ENCODE data around the gene C1GALT1C1L.

DNA sequence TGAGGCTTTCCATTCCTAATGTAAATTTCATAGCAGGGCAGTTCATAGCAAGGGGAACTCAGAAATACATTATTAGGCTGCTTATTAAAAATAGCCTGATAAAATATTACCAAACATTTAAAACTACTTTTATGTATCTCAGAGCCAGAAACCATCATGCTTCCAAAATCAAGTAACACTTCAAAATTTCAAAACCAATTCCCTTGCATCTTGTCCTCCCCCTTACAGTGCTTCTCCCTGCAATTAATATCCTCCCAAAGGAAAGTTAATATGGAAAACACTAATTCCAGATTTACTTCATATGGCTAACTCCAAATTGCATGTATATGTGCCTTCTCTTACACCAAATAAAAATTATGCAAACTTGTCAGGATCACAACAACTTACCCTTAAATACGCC lies 32.5 kb downstream of the C1GALT1C1L start:
- TF ChIP-seq, protein P1, sequence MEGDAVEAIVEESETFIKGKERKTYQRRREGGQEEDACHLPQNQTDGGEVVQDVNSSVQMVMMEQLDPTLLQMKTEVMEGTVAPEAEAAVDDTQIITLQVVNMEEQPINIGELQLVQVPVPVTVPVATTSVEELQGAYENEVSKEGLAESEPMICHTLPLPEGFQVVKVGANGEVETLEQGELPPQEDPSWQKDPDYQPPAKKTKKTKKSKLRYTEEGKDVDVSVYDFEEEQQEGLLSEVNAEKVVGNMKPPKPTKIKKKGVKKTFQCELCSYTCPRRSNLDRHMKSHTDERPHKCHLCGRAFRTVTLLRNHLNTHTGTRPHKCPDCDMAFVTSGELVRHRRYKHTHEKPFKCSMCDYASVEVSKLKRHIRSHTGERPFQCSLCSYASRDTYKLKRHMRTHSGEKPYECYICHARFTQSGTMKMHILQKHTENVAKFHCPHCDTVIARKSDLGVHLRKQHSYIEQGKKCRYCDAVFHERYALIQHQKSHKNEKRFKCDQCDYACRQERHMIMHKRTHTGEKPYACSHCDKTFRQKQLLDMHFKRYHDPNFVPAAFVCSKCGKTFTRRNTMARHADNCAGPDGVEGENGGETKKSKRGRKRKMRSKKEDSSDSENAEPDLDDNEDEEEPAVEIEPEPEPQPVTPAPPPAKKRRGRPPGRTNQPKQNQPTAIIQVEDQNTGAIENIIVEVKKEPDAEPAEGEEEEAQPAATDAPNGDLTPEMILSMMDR (conservative IDR thresholded peaks at IDR 0.05; ENCODE audit: low read depth, low read length), result no peak
- no peak for TF ChIP-seq SMC3 (IDR thresholded peaks at IDR 0.05; ENCODE audit: low read depth, low read length)
- no peak for TF ChIP-seq RCOR1 (IDR thresholded peaks at IDR 0.05; ENCODE audit: insufficient replicate concordance, low read length)
- no peak for TF ChIP-seq POLR2A (IDR thresholded peaks at IDR 0.05; ENCODE audit: low read depth, low read length)
- TF ChIP-seq RAD21 (IDR thresholded peaks at IDR 0.05; ENCODE audit: low read length), result no peak
- no peak for TF ChIP-seq CEBPB (IDR thresholded peaks at IDR 0.05; ENCODE audit: low read depth, low read length)
- TF ChIP-seq BHLHE40 (IDR thresholded peaks at IDR 0.05; ENCODE audit: low read depth, low read length), result no peak
- TF ChIP-seq CHD1 (IDR thresholded peaks at IDR 0.05; ENCODE audit: low read depth, low read length), result no peak
- TF ChIP-seq NFE2L2 (IDR thresholded peaks at IDR 0.05; ENCODE audit: low read depth, low read length), result no peak
- no peak for TF ChIP-seq FOS (IDR thresholded peaks at IDR 0.05; ENCODE audit: low read depth, low read length)
- TF ChIP-seq RFX5 (IDR thresholded peaks at IDR 0.05; ENCODE audit: low read depth, low read length), result no peak
- TF ChIP-seq MAFK (IDR thresholded peaks at IDR 0.05; ENCODE audit: low read depth, low read length), result no peak

Measured in IMR-90 (cell line).